Upper lobe of left lung (tissue), 4 donors: Measurements from ENCODE around the gene CMYA5.

ENCODE experiments used
- EP300 ChIP-seq, 4 donors: sonication (generic); formaldehyde crosslinking; IDR thresholded peaks; one replicate each; pipeline ENCODE4 v1.5.1; 2017; ENCODE audit warnings: antibody characterized with exemption in 4 of 4, control low read depth in 2 of 4
- POLR2A ChIP-seq, 4 donors: fragments of 450-650 bp; IDR thresholded peaks; one replicate each; pipeline ENCODE4 v1.5.1; 2016 to 2017; ENCODE audit warnings: antibody characterized with exemption in 4 of 4, mild to moderate bottlenecking in 2 of 4
- POLR2AphosphoS5 ChIP-seq, 2 donors: sonication (generic); formaldehyde crosslinking; IDR thresholded peaks; one replicate each; pipeline ENCODE4 v1.5.1; 2017; ENCODE audit warnings: antibody characterized with exemption in 2 of 2
- TF ChIP-seq, protein P1 (sequence below), 6 experiments: fragments of 450-650 bp in 4 of 6; fragments of 200-600 bp in 2 of 6; sonication (generic) in 2 of 6; IDR thresholded peaks; one replicate each; pipeline ENCODE4 v1.5.1; 2016 to 2019; ENCODE audit warnings: antibody characterized with exemption in 6 of 6

- no peak for TF ChIP-seq POLR2A (IDR thresholded peaks at IDR 0.05)
- no peak for TF ChIP-seq POLR2AphosphoS5 (IDR thresholded peaks at IDR 0.05)
- TF ChIP-seq, protein P1, sequence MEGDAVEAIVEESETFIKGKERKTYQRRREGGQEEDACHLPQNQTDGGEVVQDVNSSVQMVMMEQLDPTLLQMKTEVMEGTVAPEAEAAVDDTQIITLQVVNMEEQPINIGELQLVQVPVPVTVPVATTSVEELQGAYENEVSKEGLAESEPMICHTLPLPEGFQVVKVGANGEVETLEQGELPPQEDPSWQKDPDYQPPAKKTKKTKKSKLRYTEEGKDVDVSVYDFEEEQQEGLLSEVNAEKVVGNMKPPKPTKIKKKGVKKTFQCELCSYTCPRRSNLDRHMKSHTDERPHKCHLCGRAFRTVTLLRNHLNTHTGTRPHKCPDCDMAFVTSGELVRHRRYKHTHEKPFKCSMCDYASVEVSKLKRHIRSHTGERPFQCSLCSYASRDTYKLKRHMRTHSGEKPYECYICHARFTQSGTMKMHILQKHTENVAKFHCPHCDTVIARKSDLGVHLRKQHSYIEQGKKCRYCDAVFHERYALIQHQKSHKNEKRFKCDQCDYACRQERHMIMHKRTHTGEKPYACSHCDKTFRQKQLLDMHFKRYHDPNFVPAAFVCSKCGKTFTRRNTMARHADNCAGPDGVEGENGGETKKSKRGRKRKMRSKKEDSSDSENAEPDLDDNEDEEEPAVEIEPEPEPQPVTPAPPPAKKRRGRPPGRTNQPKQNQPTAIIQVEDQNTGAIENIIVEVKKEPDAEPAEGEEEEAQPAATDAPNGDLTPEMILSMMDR (IDR thresholded peaks at IDR 0.05): no peak
- TF ChIP-seq EP300 (IDR thresholded peaks at IDR 0.05): no peak
Observed at GRCh38 chr5:79846198-79846521, 156.5 kb downstream of the CMYA5 start.
